ENCODE data around the gene MAP3K10.
"Not testable (repeated sequence)": the region's sequence is repeated elsewhere in the genome, so short reads cannot be mapped to it uniquely, and the experiment has no call there.

The MAP3K10 gene

GRCh38 chr19:40190891-40191835 is at the start of gene MAP3K10:
MAP3K10 (plus strand) TSS chr19:40191426; CDS start chr19:40192032, 606 bp downstream.
- no peaks in the 10 kb centered on the region; the same call in 1 of the 2 replicates for H3K36me3 ChIP-seq (replicated peaks)
- in situ Hi-C loops (cut with MboI; ENCODE audit: low sequenced_read_pairs), result no loop called here
- peak within 1 kb of the TSS; percentile 95 for H3K4me3 ChIP-seq
- DNase-seq (ENCODE audit: low spot score in 2 of 2), result peak; percentile 53 to 79
- no peaks in the 10 kb centered on the region for H3K27me3 ChIP-seq (ENCODE audit: low read depth)
- peaks cover 2% of the 10 kb centered on the region; the same call in 1 of the 2 replicates for H3K4me1 ChIP-seq
- H3K9me3 ChIP-seq, result no peaks in the 10 kb centered on the region

- Histone ChIP-seq H3K36me3 (replicated peaks) (no peaks in the 10 kb centered on the region), H3K4me3 (no peak overlapping the region), H3K4me1 (peaks cover 3% of the 10 kb centered on the region; the same call in 1 of the 2 replicates), H3K9me3 (no peaks in the 10 kb centered on the region), H3K27me3 (ENCODE audit: low read depth) (peaks cover 14% of the 10 kb centered on the region; the same call in 1 of the 2 replicates)
- in situ Hi-C loops (cut with MboI; ENCODE audit: low sequenced_read_pairs), result no loop called here
- no peak for DNase-seq (ENCODE audit: low spot score in 2 of 2)
Measured at GRCh38 chr19:40141551-40141950, 49.7 kb upstream of the MAP3K10 start.

- Histone ChIP-seq H3K36me3 (replicated peaks) (no peaks in the 10 kb centered on the region), H3K9me3 (no peaks in the 10 kb centered on the region), H3K27me3 (ENCODE audit: low read depth) (no peaks in the 10 kb centered on the region), H3K4me1 (peaks cover 3% of the 10 kb centered on the region; the same call in 1 of the 2 replicates), H3K4me3 (no peak overlapping the region)
- DNase-seq (ENCODE audit: low spot score in 2 of 2), result no peak
- in situ Hi-C loops (cut with MboI; ENCODE audit: low sequenced_read_pairs), result no loop called here
Measured at GRCh38 chr19:40143612-40144011, 47.6 kb upstream of the MAP3K10 start.

- H3K4me1 ChIP-seq, result peaks cover 3% of the 10 kb centered on the region; the same call in 1 of the 2 replicates
- no peak for DNase-seq (ENCODE audit: low spot score in 2 of 2)
- no peak overlapping the region for H3K4me3 ChIP-seq
- H3K9me3 ChIP-seq, result no peaks in the 10 kb centered on the region
- in situ Hi-C loops (cut with MboI; ENCODE audit: low sequenced_read_pairs), result no loop called here
- H3K36me3 ChIP-seq (replicated peaks), result no peaks in the 10 kb centered on the region
- H3K27me3 ChIP-seq (ENCODE audit: low read depth), result no peaks in the 10 kb centered on the region
Measured at GRCh38 chr19:40144151-40144550, 47.1 kb upstream of the MAP3K10 start.

GRCh38 chr19:40144947-40145748 is 46.1 kb upstream of the MAP3K10 start:
- peaks cover 3% of the 10 kb centered on the region; the same call in 1 of the 2 replicates for H3K4me1 ChIP-seq
- no peak overlapping the region for H3K4me3 ChIP-seq
- DNase-seq (ENCODE audit: low spot score in 2 of 2), result no peak
- no peaks in the 10 kb centered on the region for H3K9me3 ChIP-seq
- H3K27me3 ChIP-seq (ENCODE audit: low read depth), result no peaks in the 10 kb centered on the region
- no peaks in the 10 kb centered on the region for H3K36me3 ChIP-seq (replicated peaks)
- in situ Hi-C loops (cut with MboI; ENCODE audit: low sequenced_read_pairs), result no loop called here

GRCh38 chr19:40145749-40146029 is 45.5 kb upstream of the MAP3K10 start:
- H3K27me3 ChIP-seq (ENCODE audit: low read depth); DNase-seq (ENCODE audit: low spot score in 2 of 2); H3K4me3 ChIP-seq; H3K36me3 ChIP-seq (replicated peaks); in situ Hi-C loops (cut with MboI; ENCODE audit: low sequenced_read_pairs); H3K4me1 ChIP-seq; H3K9me3 ChIP-seq: not testable (repeated sequence)

GRCh38 chr19:40147338-40147692 is 43.9 kb upstream of the MAP3K10 start:
- in situ Hi-C loops (cut with MboI; ENCODE audit: low sequenced_read_pairs), result no loop called here
- DNase-seq (ENCODE audit: low spot score in 2 of 2), result no peak
- peaks cover 3% of the 10 kb centered on the region; the same call in 1 of the 2 replicates for H3K4me1 ChIP-seq
- no peaks in the 10 kb centered on the region for H3K27me3 ChIP-seq (ENCODE audit: low read depth)
- H3K4me3 ChIP-seq, result no peak overlapping the region
- no peaks in the 10 kb centered on the region for H3K9me3 ChIP-seq
- no peaks in the 10 kb centered on the region for H3K36me3 ChIP-seq (replicated peaks)

GRCh38 chr19:40147693-40148347 is 43.4 kb upstream of the MAP3K10 start:
- in situ Hi-C loops (cut with MboI; ENCODE audit: low sequenced_read_pairs), result no loop called here
- H3K4me3 ChIP-seq, result no peak overlapping the region
- H3K4me1 ChIP-seq, result peaks cover 3% of the 10 kb centered on the region; the same call in 1 of the 2 replicates
- DNase-seq (ENCODE audit: low spot score in 2 of 2), result no peak
- no peaks in the 10 kb centered on the region for H3K27me3 ChIP-seq (ENCODE audit: low read depth)
- no peaks in the 10 kb centered on the region for H3K9me3 ChIP-seq
- no peaks in the 10 kb centered on the region for H3K36me3 ChIP-seq (replicated peaks)

GRCh38 chr19:40149501-40149900 is 41.7 kb upstream of the MAP3K10 start:
- H3K9me3 ChIP-seq, result no peaks in the 10 kb centered on the region
- in situ Hi-C loops (cut with MboI; ENCODE audit: low sequenced_read_pairs), result no loop called here
- H3K4me1 ChIP-seq, result no peaks in the 10 kb centered on the region
- H3K4me3 ChIP-seq, result no peak overlapping the region
- no peaks in the 10 kb centered on the region for H3K36me3 ChIP-seq (replicated peaks)
- H3K27me3 ChIP-seq (ENCODE audit: low read depth), result no peaks in the 10 kb centered on the region
- DNase-seq (ENCODE audit: low spot score in 2 of 2), result no peak

- no peaks in the 10 kb centered on the region for H3K4me1 ChIP-seq
Measured at GRCh38 chr19:40150170-40150569, 41.1 kb upstream of the MAP3K10 start.

GRCh38 chr19:40154121-40154680 is 37.0 kb upstream of the MAP3K10 start:
- Histone ChIP-seq H3K27me3 (ENCODE audit: low read depth) (no peaks in the 10 kb centered on the region), H3K4me1 (no peaks in the 10 kb centered on the region), H3K36me3 (replicated peaks) (no peaks in the 10 kb centered on the region), H3K9me3 (no peaks in the 10 kb centered on the region), H3K4me3 (no peak overlapping the region)
- DNase-seq (ENCODE audit: low spot score in 2 of 2), result no peak
- in situ Hi-C loops (cut with MboI; ENCODE audit: low sequenced_read_pairs), result no loop called here

More at GRCh38 chr19:40150170-40150569, 41.1 kb upstream of the MAP3K10 start:
- H3K4me3 ChIP-seq, result no peak overlapping the region
- no peak for DNase-seq (ENCODE audit: low spot score in 2 of 2)
- H3K27me3 ChIP-seq (ENCODE audit: low read depth), result no peaks in the 10 kb centered on the region
- H3K9me3 ChIP-seq, result no peaks in the 10 kb centered on the region
- in situ Hi-C loops (cut with MboI; ENCODE audit: low sequenced_read_pairs), result no loop called here
- H3K36me3 ChIP-seq (replicated peaks), result no peaks in the 10 kb centered on the region

- peak in 1 of 2 experiments; percentile 55 for DNase-seq (ENCODE audit: low spot score in 2 of 2)
- in situ Hi-C loops (cut with MboI; ENCODE audit: low sequenced_read_pairs), result no loop called here
- no peaks in the 10 kb centered on the region for H3K4me1 ChIP-seq
- no peaks in the 10 kb centered on the region for H3K9me3 ChIP-seq
- H3K36me3 ChIP-seq (replicated peaks), result no peaks in the 10 kb centered on the region
- no peaks in the 10 kb centered on the region for H3K27me3 ChIP-seq (ENCODE audit: low read depth)
- H3K4me3 ChIP-seq, result no peak overlapping the region
Measured at GRCh38 chr19:40155749-40156265, 35.4 kb upstream of the MAP3K10 start.

- H3K4me1 ChIP-seq, result no peaks in the 10 kb centered on the region
- no peaks in the 10 kb centered on the region for H3K9me3 ChIP-seq
Measured at GRCh38 chr19:40157059-40157458, 34.2 kb upstream of the MAP3K10 start.

More at GRCh38 chr19:40157059-40157458, 34.2 kb upstream of the MAP3K10 start:
- Histone ChIP-seq H3K27me3 (ENCODE audit: low read depth) (no peaks in the 10 kb centered on the region), H3K36me3 (replicated peaks) (no peaks in the 10 kb centered on the region), H3K4me3 (no peak overlapping the region)
- in situ Hi-C loops (cut with MboI; ENCODE audit: low sequenced_read_pairs), result no loop called here
- no peak for DNase-seq (ENCODE audit: low spot score in 2 of 2)

Measured in HAP-1 (cell line).